ENCODE data around the gene CTSG.
"Not testable (repeated sequence)": the region's sequence is repeated elsewhere in the genome, so short reads cannot be mapped to it uniquely, and the experiment has no call there.

The CTSG gene

GRCh38 chr14:24542346-24542936 is 33.6 kb downstream of the CTSG start:
- DNase-seq: no peak

GRCh38 chr14:24535737-24536136 is 40.3 kb downstream of the CTSG start:
- DNase-seq: no peak

- DNase-seq: no peak
Measured at GRCh38 chr14:24534286-24534685, 41.8 kb downstream of the CTSG start.

GRCh38 chr14:24525877-24526620 is 50.0 kb downstream of the CTSG start:
- DNase-seq: not testable (repeated sequence)
